Measurements from ENCODE around the gene ADRM1.

The ADRM1 gene

DNA sequence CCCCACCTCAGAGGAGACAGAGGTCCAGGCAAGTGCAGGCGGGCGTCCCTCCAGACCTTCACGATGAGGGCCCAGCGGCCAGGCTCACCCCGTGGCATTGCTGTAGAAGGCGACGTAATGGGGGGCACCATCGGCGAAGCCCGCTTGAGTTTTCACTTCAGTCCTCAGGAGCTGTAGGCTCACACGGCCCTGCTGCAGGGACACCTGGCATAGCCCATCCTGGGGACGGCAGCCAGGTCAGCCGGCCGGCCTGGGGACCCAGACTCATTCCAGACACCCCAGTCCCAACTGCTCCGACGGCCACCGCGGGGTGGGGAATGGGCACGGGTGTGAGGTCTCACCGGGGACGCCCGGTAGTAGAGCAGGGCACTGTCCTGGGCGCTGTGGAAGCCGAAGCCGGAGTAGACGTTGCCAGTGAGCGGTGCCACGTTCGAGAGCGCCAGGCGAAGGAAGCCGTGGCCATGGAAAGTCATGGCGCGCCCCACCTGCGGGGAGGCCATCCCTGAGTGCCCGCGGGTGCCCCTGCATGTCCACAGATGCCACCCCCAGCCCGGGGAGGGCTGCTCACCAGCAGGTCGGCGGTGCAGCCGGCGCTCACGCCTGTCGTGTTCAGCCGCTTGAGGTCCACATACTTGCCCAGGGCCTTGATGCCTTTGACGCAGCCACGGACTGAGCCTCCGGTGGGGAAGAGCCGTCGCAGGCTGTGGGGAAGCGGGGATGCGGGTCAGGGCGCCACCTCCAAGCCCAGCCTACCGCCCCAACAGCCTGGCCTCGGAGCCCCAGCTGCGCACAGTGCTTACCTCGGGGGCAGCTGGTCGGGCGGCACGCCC lies 9.2 kb downstream of the ADRM1 start:
- no peak for DNase-seq

DNA sequence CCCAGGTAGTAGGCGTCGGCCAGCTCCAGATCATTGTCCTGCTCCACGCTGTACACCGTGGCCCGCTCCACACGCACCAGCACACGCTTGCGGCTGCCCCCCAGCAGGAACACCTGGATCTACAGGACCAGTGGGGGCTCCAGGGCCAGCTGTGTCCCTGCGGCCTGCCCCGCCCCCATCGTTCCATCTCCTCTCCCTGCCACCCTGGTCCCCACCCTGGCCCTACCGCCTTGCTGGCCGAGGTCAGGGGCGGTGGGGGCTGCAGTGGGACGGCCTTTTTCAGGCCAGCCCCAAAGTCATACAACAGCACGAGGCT lies 9.8 kb downstream of the ADRM1 start:
- DNase-seq: no peak

DNA sequence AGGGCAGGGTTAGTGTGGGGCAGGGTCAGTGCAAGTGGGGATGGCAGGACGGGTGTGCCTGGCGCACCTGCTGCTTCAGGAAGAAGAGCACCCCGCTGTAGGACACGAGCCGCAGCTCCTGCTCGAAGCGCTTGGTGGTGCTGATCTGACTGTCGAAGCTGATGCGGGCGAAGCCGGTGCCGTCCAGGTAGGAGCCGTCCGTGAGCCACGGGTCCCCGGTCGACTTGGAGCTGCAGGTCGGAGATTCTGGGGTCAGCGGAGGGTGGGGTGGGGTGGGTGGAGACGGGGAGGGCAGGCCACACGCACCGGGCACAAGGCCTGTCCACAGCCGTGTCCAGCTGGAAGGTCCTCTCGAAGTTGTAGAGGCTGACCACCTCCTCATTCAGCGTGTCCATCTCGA lies 10.2 kb downstream of the ADRM1 start:
- DNase-seq: no peak

DNA sequence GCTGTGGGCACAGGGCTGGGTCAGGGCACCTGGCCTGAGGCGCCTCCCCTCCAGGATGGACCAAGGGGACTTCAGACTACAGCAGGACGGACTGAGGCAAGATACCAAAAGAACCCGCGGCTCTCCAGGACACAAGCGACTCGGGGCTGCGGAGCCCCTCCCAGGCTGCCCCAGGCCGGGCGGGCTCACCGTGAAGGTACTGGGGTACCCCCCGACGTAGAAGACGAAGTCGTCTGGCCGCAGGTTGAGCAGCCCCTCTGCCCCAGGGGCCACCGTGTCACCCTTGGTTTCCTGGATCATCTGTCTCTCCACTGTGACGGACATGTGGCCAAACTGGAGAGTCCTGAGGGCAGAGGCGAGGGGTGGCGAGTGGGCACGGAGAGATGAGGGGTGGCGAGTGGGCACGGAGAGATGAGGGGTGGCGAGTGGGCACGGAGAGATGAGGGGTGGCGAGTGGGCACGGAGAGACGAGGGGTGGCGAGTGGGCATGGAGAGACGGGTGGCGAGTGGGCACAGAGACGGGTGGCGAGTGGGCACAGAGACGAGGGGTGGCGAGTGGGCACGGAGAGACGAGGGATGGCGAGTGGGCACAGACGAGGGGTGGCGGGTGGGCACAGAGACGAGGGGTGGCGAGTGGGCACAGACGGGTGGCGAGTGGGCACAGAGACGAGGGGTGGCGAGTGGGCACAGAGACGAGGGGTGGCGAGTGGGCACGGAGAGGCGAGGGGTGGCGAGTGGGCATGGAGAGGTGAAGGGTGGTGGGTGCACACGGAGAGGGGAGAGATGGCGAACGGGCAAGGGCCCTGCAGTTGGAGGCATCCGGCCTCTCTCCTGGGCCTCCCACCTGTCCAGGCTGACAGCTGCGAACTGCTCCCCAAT lies 10.9 kb downstream of the ADRM1 start:
- DNase-seq: no peak

DNA sequence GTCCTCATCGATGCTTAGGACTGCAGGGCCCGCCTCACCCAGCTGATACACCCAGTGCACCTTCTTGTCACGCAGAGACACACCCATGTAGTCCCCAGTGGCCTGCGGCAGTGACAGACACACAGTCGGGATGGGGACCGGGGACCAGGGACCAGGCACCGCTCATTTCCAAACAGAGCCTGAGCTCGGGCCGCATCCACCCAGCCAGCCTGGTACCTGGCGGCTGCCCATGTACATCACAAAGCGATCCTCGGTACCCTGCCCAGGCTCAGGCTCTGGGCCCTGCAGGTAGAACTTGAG lies 11.5 kb downstream of the ADRM1 start:
- DNase-seq: no peak

DNA sequence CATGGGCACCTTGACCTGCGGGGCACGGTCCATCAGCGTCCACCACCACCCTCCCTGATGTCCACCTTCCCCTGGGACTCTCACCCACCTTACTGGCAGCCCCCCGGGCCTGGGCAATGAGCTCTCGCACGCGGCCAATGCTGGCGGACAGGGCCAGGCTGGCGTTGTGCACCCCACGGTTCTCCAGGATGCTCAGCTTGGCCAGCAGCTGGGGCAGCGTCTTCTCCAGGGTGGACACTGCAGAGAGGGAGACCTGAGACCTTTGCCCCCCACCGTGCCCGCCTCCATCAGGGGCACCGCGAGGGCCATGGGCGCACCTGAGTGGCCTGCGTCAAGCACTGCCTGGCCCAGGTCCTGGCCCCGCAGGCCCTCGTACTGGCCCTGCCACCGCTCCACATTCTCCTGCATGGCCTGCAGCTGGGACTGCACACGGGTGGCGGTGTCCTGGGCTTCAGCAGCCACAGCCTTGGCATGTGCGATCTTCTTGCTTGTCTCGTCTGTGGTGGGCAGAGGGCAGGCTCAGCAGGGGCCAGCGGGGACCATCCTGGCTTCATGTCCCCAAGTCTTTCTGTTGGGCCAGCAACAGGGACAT lies 12.0 kb downstream of the ADRM1 start:
- DNase-seq: no peak

DNA sequence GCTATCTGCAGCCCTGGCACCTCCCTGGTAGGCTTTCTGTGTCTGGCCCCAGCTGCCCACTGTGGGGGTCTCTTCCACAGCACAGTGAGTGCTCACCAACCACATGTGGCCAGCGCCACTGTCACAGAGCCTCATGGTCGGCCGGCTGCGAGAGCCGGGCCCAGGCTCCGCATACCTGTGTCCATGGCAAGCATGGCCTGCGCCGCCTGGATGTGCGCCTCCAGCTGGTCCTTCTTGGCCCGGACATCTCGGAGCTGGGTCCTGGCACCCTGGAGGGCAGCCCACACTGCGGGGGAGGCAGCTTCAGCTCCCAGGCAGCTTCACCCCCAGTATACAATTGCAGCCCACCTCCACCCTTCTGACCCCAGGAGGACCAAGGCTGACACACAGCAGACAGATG lies 13.0 kb downstream of the ADRM1 start:
- no peak for DNase-seq

DNA sequence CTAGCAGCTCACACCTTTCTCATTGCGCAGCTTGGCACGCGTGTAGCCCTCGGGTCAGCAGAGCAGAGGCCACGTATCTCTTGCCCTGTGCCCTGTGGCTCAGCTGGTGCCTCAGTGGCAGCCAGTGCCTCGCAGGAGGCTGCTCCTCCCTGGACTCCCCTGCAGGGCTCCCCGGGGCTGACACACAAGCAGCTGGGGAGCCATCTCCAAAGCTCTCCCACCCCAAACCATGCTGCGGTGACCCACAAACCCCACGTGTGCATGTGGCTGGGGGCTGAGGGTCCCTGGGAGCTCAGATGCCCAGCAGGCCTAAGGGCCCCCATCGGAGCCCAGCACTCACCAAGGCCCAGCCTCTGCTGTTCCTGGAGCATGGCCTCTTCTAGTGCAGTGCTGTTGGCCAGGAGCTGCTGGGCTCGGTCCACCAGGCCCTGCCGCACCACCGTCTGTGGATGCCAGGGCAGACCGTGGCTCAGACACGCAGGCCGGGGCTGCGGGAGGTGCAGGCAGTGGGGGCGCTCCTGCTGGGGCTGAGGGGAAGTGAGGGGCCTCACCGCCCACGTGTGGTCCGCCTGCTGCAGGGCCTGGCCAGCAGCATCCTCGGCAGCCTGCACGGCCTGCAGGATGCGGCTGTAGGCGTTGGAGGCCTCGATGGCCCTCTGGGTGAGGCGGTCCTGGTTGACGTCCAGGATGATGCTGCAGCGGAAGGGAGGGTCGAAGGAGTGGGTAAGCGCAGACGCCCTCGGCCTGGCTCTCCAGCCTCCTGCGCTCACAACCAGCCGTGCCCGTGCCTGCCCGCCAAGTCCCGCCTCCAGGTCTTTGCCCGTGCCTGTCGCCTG lies 13.8 kb downstream of the ADRM1 start:
- DNase-seq: no peak

DNA sequence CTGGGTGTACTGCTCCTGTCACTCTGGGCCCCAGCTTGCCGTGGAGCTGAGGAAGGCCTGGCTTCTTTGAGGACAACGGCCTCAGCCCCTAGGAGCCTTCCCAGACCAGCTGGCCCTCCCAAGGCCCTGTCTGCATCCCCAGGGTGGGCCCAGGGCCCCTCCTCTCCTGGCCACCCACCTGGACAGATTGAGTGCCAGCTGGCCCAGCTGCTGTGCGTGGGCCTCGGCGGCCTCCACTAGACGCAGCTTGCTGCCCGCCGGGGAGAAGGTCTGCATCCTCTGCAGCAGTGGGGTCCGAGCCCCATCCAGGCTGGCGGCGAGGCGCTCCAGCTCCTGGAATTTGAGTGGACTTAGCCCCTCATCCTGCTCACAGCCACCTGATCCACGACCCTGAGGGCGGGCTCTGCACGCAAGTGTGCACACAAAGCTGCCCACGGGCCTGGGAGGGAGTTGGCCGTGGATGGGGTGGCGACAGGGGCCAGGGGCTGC lies 14.4 kb downstream of the ADRM1 start:
- DNase-seq: no peak

DNA sequence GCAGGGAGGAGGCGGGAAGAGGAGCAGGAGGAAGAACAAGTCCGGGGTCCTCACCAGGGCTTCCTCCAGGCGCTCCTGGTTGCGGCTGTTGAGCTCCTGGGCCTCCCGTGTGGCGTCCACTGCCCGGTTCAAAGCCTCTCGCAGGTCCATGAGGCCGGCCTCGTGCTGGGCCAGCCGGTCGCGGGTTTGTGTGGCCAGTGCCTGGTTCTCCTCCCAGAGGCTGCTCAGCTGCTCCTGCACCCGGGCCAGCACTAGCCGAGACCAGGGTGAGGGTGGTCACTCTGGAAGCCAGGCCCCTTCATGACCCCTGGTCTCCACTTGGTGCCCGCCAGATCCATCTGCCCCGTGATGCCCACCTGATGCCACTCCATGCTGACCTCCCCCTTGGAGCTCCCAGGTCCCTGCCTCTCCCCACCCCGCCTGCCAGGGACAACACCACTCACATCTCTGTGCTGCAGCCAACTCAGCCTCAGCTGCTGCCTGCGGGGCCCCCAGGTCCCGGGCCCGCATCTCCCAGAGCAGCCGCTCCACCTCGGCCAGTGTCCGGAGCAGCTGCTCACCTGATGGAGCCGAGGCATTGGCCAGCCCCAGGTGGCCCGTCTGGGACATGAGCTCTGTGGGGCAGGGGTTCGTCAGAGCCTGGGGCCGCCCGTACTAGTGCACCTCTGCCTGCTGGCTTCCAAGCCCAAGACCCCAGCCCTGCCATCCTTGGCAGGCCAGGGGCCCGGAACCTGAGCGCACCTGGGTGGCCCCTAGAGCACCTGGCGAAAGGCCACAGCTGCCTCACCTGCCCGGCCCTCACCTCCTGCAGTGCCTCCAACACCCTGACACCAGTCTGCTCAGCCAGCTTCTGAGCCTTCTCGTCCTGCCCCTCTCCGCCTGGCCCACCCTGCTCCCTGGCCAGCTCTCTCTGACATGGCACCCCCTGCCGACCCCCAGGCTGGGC lies 15.9 kb downstream of the ADRM1 start:
- no peak for DNase-seq

DNA sequence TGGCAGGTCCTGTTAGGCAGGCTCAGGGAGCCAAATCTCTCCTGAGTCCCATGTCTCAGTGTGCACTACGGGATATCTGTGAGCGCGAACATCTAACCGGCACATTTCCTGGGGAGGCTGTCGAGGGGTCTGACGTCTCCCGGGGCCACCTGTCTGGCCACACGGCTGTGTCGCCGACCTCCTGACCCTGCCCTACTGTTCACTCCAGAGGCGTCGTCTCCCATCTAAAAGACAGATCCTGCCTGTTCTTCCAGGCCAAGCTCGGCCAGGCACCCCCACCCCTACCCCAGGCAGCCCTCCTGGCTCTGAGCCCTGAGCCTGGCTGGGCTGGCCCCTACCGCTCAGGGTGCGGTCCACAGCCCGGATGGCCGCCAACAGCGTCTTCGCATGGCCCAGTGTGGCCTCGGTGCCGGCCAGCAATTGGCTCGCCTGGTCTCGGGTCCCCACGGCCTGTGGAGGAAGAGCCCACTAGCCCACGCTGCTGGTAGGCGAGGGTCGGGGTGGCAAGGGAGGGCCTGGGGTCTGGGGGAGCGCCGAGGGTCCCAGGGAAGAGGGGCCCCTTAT lies 16.6 kb downstream of the ADRM1 start:
- DNase-seq: no peak

DNA sequence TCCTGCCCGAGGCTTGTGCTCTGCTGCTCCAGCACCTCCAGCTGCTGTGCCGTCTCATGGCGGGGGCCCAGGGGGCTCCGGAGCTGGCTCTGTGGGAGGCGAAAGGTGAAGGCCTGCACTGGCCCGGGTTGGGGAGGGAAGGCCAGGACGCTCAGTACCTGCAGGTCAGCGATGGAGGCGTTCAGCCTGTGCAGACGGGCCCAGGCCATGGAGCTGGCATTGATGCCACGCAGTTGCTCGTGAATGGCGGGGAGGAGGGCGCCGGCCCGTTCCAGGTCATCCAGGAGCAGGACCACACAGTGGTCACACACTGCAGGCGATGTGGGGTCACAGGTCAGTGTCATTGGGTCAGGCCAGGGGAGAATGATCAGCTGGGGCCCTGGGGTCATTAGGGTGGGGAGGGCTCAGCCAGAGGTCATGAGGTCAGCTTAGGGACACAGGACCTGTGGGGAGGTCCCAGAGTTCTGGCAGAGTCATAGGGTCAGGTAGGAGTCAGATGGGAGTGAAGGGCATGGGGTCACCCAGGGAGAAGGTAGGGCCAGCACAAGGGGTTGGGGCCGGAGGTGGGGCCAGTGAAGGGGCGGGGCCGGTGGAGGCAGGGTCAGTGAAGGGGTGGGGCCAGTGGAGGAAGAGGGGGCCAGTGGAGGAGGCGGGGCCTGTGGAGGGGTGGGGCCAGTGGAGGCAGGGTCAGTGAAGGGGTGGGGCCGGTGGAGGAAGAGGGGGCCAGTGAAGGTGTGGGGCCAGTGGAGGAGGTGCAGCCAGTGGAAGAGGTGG lies 18.0 kb downstream of the ADRM1 start:
- no peak for DNase-seq

DNA sequence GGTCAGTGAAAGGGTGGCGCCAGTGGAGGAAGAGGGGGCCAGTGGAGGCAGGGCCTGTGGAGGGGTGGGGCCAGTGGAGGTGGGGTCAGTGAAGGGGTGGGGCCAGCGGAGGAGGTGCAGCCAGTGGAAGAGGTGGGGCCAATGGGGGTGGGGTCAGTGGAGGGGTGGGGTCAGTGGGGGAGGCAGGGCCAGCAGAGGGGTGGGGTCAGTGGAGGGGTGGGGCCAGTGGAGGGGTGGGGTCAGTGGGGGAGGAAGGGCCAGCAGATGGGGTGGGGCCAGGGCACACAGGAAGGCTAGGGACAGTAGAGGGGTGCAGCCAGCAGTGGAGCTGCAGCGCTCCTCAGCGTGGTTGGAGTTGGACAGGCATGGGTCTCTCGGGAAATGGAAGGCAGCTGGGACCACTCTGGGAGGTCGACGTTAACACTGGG lies 18.7 kb downstream of the ADRM1 start:
- DNase-seq: no peak

DNA sequence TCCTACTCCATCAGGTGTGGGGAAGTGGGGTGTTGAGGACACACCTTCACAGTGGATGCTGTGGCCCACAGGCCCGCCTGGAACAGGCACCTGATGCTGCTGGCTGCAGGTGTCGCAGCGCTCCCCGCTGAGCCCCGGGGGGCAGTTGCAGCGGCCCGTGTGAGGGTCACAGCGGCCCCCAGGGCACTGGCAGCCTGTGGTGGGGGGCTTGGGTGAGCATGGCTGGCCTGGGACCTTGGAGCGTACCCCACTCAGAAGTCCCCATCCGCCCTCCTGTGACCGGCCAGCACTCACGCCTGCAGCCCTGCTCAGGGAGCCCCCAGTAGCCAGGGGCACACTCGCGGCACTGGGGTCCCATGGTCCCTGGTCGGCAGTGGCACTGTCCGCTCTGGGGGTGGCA lies 19.2 kb downstream of the ADRM1 start:
- DNase-seq: no peak

DNA sequence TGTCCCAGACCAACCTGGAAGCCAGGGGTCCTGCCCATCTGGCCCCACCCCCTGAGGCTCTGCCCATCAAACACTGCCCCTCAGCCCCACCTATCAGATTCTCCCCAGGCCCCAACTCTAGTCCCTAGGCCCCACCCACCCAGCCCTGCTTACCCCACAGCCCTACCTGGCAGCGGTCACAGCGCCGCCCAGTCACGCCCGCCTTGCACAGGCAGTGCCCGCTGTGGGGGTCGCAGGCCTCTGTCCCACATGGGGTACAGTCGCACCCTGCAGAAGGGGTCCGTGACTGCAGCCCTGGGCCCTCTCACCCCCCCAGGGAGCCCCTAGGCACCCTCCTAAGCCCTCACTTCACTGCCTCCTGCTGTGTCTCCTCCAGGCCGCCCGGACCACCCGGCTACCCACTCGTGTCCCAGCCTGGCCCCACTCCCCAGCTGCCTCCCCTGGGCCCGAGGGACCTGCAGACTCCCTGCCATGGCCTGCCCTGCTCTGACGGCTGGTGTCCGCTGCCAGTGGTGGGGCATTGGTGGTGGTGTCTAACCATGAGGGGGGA lies 19.8 kb downstream of the ADRM1 start:
- DNase-seq: no peak

DNA sequence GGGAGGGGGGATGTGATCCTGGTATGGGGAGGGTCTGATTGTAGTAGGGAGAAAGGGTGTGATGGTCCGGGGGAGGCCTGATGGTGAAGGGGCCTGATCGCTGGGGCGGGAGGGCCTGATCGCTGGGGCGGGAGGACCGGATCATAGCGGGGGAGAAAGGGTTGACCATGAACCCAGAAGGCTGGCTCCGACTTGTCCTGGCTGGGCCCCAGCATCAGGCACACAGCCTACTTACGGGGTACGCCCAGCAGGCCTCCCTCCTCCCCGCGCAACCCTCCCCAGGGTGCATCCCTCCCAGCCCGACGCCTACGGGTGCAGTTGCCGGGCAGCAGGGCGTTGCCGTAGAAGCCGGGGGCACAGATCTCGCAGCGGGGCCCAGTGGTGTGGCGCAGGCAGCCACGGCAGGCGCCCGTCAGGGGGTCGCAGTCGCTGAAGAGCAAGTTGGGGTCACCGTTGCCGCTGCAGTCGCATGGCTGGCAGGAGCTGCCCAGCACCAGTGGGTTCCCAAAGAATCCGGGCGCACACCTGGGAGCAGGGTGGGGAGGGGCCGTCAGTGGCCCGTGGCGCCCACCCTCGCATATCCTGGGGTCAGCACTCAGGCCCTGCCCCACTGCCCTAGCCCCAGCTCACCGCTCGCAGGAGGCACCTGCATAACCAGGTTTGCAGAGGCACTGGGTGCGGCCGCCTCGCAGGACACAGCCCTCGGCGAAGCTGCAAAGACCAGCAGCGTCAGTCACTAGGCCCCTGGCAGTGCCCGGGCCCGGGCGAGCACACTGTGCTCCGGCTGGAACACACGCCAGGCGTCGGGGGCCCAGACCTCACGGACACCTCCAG lies 20.6 kb downstream of the ADRM1 start:
- DNase-seq: no peak

DNA sequence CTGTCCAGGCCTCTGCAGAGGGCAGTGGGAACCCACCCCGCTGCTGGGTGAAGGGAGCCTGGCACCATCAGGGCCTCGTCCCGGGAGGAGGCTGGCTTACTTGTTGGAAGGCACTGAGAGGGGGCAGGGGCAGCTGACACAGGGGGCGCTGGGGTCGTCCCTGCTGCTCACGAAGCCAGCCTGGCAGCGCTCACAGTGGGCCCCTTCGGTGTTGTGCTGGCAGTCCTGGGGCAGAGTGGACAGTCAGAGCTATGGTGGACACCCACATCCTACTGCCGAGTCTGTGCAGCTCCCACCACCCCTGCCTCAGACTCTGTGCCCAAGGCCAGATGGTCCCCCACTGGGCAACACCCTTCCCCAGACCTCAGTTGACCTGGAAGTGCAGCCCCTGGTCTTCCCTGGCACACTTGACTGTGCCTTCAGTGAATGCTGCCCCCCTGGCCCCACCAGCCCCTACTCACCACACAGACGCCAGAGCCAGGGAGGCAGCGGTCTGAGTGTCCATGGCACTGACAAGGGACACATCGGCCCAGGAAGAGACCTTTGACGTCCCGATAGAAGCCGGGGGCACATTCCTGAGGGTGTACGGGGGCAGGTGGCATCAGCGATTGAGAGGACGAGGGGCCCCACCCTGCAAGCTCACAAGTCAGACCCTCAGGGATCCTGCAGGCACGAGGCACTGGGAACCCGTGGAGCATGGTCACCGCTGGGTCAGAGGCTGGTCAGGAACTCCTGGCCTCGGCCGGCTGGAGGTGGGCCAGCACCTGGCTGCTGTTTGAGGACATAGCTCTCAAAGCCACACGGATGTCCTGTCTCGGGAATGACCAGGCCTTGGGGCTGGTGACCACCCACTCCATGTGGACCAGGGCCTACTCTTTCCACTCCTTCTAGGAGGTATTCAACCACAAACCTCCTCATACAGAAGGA lies 21.4 kb downstream of the ADRM1 start:
- no peak for DNase-seq
